Measurements from ENCODE around the gene ADAD2.

GRCh38 chr16:84205976-84206691 lies 15.2 kb downstream of the ADAD2 start:
- TF ChIP-seq CTCF (conservative IDR thresholded peaks at IDR 0.05 in 1 of 2, IDR thresholded peaks at IDR 0.05 in 1 of 2; ENCODE audit: extremely low read depth in 1 of 2, insufficient read depth in 1 of 2, low read depth in 1 of 2, low read length in 2 of 2): no peak
- no peak for TF ChIP-seq EZH2 (IDR thresholded peaks at IDR 0.05; ENCODE audit: borderline replicate concordance, low read length)
